H9 (cell line): ENCODE data around the gene TMBIM6. TPM values are rescaled to one million over a fixed set of nuclear protein-coding genes. Genes with fewer than 3 reads are reported as not detected.
A peak's percentile ranks its signal among the peaks of the same experiment; 100 is the strongest.

ENCODE experiments used
- DNase-seq: peaks from one replicate; pipeline ENCODE4 v3.0.0-alpha.2; 2017
- H2AFZ ChIP-seq: one replicate; pipeline ENCODE4 v1.6.1; 2013; ENCODE audit warnings: mild to moderate bottlenecking, low read length, control low read depth, moderate library complexity
- H2AK5ac ChIP-seq: 2 replicates; pipeline ENCODE4 v1.6.1; 2013; ENCODE audit warnings: low read length, control low read depth, mixed read lengths; ENCODE audit not compliant: insufficient read length
- H2BK120ac ChIP-seq: one replicate; pipeline ENCODE4 v1.6.1; 2013; ENCODE audit warnings: low read depth, mild to moderate bottlenecking, low read length, control low read depth, inconsistent platforms; ENCODE audit not compliant: poor library complexity, severe bottlenecking
- H2BK12ac ChIP-seq: 2 replicates; pipeline ENCODE4 v1.6.1; 2013; ENCODE audit warnings: low read length, control low read depth, mixed read lengths, low read depth; ENCODE audit not compliant: insufficient read length
- H2BK15ac ChIP-seq: 2 replicates; pipeline ENCODE4 v1.6.1; 2013; ENCODE audit warnings: low read depth, low read length, control low read depth
- H2BK20ac ChIP-seq: one replicate; pipeline ENCODE4 v1.6.1; 2013; ENCODE audit warnings: low read depth, mild to moderate bottlenecking, low read length, control low read depth, inconsistent platforms; ENCODE audit not compliant: poor library complexity, severe bottlenecking
- H2BK5ac ChIP-seq: 2 replicates; pipeline ENCODE4 v1.6.1; 2013; ENCODE audit warnings: low read length, control low read depth, mixed read lengths; ENCODE audit not compliant: insufficient read length
- H3K14ac ChIP-seq: 2 replicates; pipeline ENCODE4 v1.6.1; 2013; ENCODE audit warnings: low read length, control low read depth; ENCODE audit not compliant: insufficient read depth
- H3K18ac ChIP-seq: 2 replicates; pipeline ENCODE4 v1.6.1; 2013; ENCODE audit warnings: low read depth, mild to moderate bottlenecking, mixed read lengths, low read length, control low read depth; ENCODE audit not compliant: insufficient read length
- H3K23ac ChIP-seq: 2 replicates; pipeline ENCODE4 v1.6.1; 2013; ENCODE audit warnings: low read length, control low read depth, mixed read lengths, low read depth; ENCODE audit not compliant: insufficient read length
- H3K23me2 ChIP-seq: 2 replicates; pipeline ENCODE4 v1.6.1; 2013; ENCODE audit warnings: low read depth, mild to moderate bottlenecking, mixed read lengths, low read length, control low read depth; ENCODE audit not compliant: insufficient read length, poor library complexity, severe bottlenecking
- H3K27ac ChIP-seq: 2 replicates; pipeline ENCODE4 v1.5.1; 2013; ENCODE audit warnings: low read length, control low read depth, mixed read lengths, low read depth; ENCODE audit not compliant: insufficient read length
- H3K27me3 ChIP-seq: 2 replicates; pipeline ENCODE4 v1.6.1; 2013; ENCODE audit warnings: low read length, control low read depth, inconsistent platforms; ENCODE audit not compliant: insufficient read depth
- H3K4ac ChIP-seq: 2 replicates; pipeline ENCODE4 v1.6.1; 2013; ENCODE audit warnings: low read depth, mild to moderate bottlenecking, control low read depth, inconsistent platforms, low read length, moderate library complexity
- H3K4me1 ChIP-seq: 2 replicates; pipeline ENCODE4 v1.6.1; 2013; ENCODE audit warnings: low read length, control low read depth, inconsistent platforms; ENCODE audit not compliant: insufficient read depth
- H3K4me2 ChIP-seq: 2 replicates; pipeline ENCODE4 v1.6.1; 2013; ENCODE audit warnings: low read length, control low read depth, mixed read lengths; ENCODE audit not compliant: insufficient read length, insufficient read depth
- H3K56ac ChIP-seq: 2 replicates; pipeline ENCODE4 v1.6.1; 2013; ENCODE audit warnings: low read depth, mild to moderate bottlenecking, mixed read lengths, low read length, control low read depth; ENCODE audit not compliant: insufficient read length
- H3K79me1 ChIP-seq: 2 replicates; pipeline ENCODE4 v1.6.1; 2013; ENCODE audit warnings: low read depth, mild to moderate bottlenecking, moderate library complexity, low read length, control low read depth, inconsistent platforms; ENCODE audit not compliant: insufficient read depth, poor library complexity, severe bottlenecking
- H3K79me2 ChIP-seq: 2 replicates; pipeline ENCODE4 v1.6.1; 2013; ENCODE audit warnings: low read length, control low read depth, inconsistent platforms; ENCODE audit not compliant: insufficient read depth
- H3K9ac ChIP-seq: 2 replicates; pipeline ENCODE4 v1.6.1; 2013; ENCODE audit warnings: low read length, control low read depth, mixed read lengths; ENCODE audit not compliant: insufficient read length; ENCODE audit errors: extremely low read depth
- H3K9me3 ChIP-seq: one replicate; pipeline ENCODE4 v1.6.1; 2013; ENCODE audit warnings: low read depth, low read length, inconsistent platforms; ENCODE audit not compliant: control insufficient read depth
- H3T11ph ChIP-seq: one replicate; pipeline ENCODE4 v1.6.1; 2013; ENCODE audit warnings: mild to moderate bottlenecking, low read length, control low read depth, inconsistent platforms
- H4K20me1 ChIP-seq: one replicate; pipeline ENCODE4 v1.6.1; 2013; ENCODE audit not compliant: control insufficient read depth, insufficient read length, insufficient read depth
- H4K5ac ChIP-seq: 2 replicates; pipeline ENCODE4 v1.6.1; 2013; ENCODE audit warnings: low read depth, mild to moderate bottlenecking, mixed read lengths, low read length, control low read depth; ENCODE audit not compliant: insufficient read length
- H4K8ac ChIP-seq: replicated peaks from 2 replicates; pipeline ENCODE4 v1.6.1; 2013; ENCODE audit warnings: low read length, control low read depth, mixed read lengths, low read depth; ENCODE audit not compliant: insufficient read length
- H4K91ac ChIP-seq: 2 replicates; pipeline ENCODE4 v1.6.1; 2013; ENCODE audit warnings: low read depth, mild to moderate bottlenecking, moderate library complexity, mixed read lengths, low read length, control low read depth; ENCODE audit not compliant: insufficient read length
- H3K27ac Mint-ChIP-seq, 3 experiments: 2 replicates in 2 of 3; 3 replicates in 1 of 3; pipeline ENCODE4 v1.8.0; 2020 to 2021; ENCODE audit warnings: mixed read lengths in 3 of 3, mild to moderate bottlenecking in 1 of 3, moderate library complexity in 1 of 3
- H3K27me3 Mint-ChIP-seq: 2 replicates; pipeline ENCODE4 v1.8.0; 2021; ENCODE audit warnings: low read depth, mild to moderate bottlenecking, moderate library complexity, mixed read lengths
- H3K36me3 Mint-ChIP-seq, 3 experiments: 2 replicates in 2 of 3; 3 replicates in 1 of 3; pipeline ENCODE4 v1.8.0; 2020 to 2021; ENCODE audit warnings: low read depth in 3 of 3, mixed read lengths in 3 of 3; ENCODE audit not compliant: insufficient read depth in 1 of 3
- H3K4me1 Mint-ChIP-seq, 2 experiments: 2 replicates each; pipeline ENCODE4 v1.8.0; 2020; ENCODE audit warnings: mixed read lengths in 2 of 2
- H3K4me3 Mint-ChIP-seq, 2 experiments: 2 replicates in 1 of 2; 3 replicates in 1 of 2; pipeline ENCODE4 v1.8.0; 2020 to 2021; ENCODE audit warnings: mild to moderate bottlenecking in 2 of 2, mixed read lengths in 2 of 2, moderate library complexity in 1 of 2
- H3K9me3 Mint-ChIP-seq, 2 experiments: 2 replicates in 1 of 2; 3 replicates in 1 of 2; pipeline ENCODE4 v1.8.0; 2020; ENCODE audit warnings: mild to moderate bottlenecking in 2 of 2, mixed read lengths in 2 of 2, moderate library complexity in 1 of 2
- WGBS: extraction: QIAGEN DNeasy Blood & Tissue Kit; methylation state at CpG from one replicate; pipeline ENCODE4 v1.1.7; 2013; ENCODE audit warnings: missing lambda C conversion rate, low lambda C conversion rate, mixed read lengths; ENCODE audit not compliant: insufficient read length; ENCODE audit errors: extremely low coverage; 5-methylcytosine and 5-hydroxymethylcytosine counted together
- total RNA-seq: library from RNA; stranded (reverse); gene quantifications from 2 replicates; pipeline ENCODE4 v1.2.1, GENCODE V29; 2021
- TF ChIP-seq, protein P1 (sequence below): fragments of 200-600 bp; sonication (generic); conservative IDR thresholded peaks from 3 replicates; pipeline ENCODE4 v1.8.0; 2021; ENCODE audit warnings: antibody characterized with exemption, mild to moderate bottlenecking

Gene TMBIM6
- total RNA-seq, 1 experiment from 2014 or later, result 362 TPM

DNA sequence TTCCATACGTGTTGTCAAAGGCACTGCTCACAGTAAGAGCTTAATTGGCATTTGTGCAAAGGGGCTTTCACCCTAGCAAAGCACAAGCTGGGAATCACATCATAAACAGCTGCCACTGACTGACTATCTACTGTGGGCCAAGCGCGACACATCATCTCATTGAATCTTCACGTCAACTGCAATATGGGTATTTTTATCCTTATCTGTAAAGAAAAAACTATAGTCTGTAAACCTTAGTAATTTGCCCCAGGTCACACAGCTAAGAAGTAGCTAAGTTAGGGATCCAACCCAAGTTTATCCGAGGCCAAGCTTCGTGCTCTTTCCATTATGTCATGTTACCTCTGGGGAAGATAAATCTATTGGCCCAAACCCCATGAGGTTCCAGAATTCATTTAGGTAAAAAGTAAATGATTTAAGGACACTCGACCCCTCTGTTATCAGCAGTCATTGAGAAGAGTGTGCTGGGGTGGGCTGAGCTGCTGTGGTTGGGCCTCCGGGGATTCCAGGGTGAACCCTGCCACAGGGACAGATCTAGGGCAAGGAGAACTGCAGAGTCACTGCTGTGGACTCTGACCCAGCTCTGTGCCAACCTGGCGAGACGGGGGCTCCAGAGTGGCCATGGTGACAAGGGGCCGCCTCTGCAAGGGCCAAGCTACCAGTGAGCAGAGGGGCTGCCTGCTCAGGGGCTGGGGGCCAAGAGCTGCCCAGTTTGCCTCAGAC lies 59.2 kb downstream of the TMBIM6 start:
- Mint-ChIP-seq H3K4me3 (no peak overlapping the region), H3K4me1 (no peaks in the 10 kb centered on the region)

More for the DNA sequence above, 59.2 kb downstream of the TMBIM6 start:
- H3K4me2 ChIP-seq, result no peak overlapping the region
- no peak overlapping the region for H3K18ac ChIP-seq
- TF ChIP-seq, protein P1, sequence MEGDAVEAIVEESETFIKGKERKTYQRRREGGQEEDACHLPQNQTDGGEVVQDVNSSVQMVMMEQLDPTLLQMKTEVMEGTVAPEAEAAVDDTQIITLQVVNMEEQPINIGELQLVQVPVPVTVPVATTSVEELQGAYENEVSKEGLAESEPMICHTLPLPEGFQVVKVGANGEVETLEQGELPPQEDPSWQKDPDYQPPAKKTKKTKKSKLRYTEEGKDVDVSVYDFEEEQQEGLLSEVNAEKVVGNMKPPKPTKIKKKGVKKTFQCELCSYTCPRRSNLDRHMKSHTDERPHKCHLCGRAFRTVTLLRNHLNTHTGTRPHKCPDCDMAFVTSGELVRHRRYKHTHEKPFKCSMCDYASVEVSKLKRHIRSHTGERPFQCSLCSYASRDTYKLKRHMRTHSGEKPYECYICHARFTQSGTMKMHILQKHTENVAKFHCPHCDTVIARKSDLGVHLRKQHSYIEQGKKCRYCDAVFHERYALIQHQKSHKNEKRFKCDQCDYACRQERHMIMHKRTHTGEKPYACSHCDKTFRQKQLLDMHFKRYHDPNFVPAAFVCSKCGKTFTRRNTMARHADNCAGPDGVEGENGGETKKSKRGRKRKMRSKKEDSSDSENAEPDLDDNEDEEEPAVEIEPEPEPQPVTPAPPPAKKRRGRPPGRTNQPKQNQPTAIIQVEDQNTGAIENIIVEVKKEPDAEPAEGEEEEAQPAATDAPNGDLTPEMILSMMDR, result no peak
- no peaks in the 10 kb centered on the region for H3K79me1 ChIP-seq
- H3K9me3 Mint-ChIP-seq, result no peaks in the 10 kb centered on the region
- H3K27ac ChIP-seq, result no peak overlapping the region
- no peak overlapping the region for H3K14ac ChIP-seq
- H3T11ph ChIP-seq, result no peak overlapping the region
- no peak overlapping the region for H4K5ac ChIP-seq
- no peak overlapping the region for H2AFZ ChIP-seq
- peaks cover 16 to 58% (median 22%) of the 10 kb centered on the region in 3 experiments for H3K36me3 Mint-ChIP-seq
- no peaks in the 10 kb centered on the region for H3K27me3 ChIP-seq
- no peak overlapping the region for H4K8ac ChIP-seq
- H2BK15ac ChIP-seq, result no peak overlapping the region
- H3K56ac ChIP-seq, result no peak overlapping the region
- no peak overlapping the region for H2BK20ac ChIP-seq
- no peak overlapping the region for H2BK12ac ChIP-seq
- H3K4ac ChIP-seq, result no peak overlapping the region
- peak overlapping the region in 1 of 3 experiments; percentile 31; a peak in 1 of 7 replicates for H3K27ac Mint-ChIP-seq
- DNase-seq, result no peak
- no peaks in the 10 kb centered on the region for H3K27me3 Mint-ChIP-seq
- H4K20me1 ChIP-seq, result no peaks in the 10 kb centered on the region
- no peak overlapping the region for H3K9ac ChIP-seq
- H3K23ac ChIP-seq, result no peak overlapping the region
- H2AK5ac ChIP-seq, result no peak overlapping the region
- no peaks in the 10 kb centered on the region for H3K9me3 ChIP-seq
- H4K91ac ChIP-seq, result no peak overlapping the region
- WGBS, result no CpG with 5 or more reads among the region's 11 CpGs
- no peaks in the 10 kb centered on the region for H3K4me1 ChIP-seq
- H3K23me2 ChIP-seq, result no peaks in the 10 kb centered on the region
- H3K79me2 ChIP-seq, result no peaks in the 10 kb centered on the region
- no peak overlapping the region for H2BK120ac ChIP-seq
- no peak overlapping the region for H2BK5ac ChIP-seq
